ENCODE results near the gene GAS7. TPM values are rescaled to one million over a fixed set of nuclear protein-coding genes. Genes with fewer than 3 reads are reported as not detected.
"Not testable (repeated sequence)": the region's sequence is repeated elsewhere in the genome, so short reads cannot be mapped to it uniquely, and the experiment has no call there.

GAS7 gene
- total RNA-seq, 1 donor from 2014 or later, result not detected

DNA sequence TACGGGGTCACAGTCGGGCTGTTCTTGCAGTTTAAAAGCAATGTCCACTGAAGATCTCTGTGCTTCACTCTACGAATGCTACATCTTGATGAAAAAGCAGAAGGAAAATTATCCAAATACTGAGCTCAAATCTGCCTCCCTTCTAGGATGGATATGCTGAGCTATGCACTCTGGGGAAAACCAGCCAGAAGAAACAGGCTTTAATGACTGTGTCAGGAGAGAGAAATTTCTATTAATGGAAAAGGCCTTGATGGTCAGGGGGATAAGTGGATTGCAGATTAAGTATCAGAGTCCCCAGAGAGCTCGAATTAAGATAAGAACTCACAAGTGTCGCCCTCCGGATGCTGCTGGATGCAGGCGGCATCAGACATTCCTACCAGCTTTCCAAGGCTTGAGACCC, 253.7 kb downstream of the GAS7 start:
- intact Hi-C loops (cut with micrococcal nuclease), result no loop called here

DNA sequence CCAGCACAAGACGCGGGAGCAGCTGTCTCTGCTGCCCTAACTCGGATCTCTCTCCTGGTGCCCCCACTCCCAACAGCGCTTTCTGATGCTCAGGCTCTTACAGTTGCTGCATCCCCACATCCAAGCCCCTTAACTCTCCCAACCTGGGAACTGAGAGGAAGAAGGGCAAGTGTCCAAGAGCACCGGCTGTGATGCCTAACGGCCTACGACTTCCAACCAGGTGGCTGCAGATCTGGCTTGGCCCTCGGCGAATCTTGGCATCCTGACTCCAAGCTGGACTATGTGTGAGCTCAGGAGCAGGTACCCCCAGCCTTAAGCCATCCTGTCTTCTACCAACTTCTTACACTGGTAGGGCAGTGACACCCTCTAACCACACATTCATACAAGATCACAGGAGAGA, 255.1 kb downstream of the GAS7 start:
- intact Hi-C loops (cut with micrococcal nuclease), result no loop called here

DNA sequence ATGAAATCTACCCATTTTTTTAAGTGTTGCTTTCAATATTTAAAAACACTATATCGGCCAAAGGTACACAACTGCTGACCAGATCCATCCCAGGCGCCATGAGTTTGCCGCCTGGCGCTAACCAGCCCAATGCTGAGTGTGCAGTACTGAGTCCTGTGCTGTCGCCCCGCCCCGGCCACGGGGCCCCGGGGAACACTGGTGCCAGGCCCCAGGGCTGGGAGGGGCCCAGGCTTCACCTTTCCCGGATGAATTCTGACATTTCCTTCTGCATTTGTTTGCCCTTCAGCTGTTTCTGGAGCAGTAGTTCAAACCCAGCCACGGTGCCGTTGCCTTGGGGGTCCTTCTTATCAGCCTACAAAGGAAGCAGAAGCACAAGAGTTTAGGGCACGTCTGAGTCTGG, 255.5 kb downstream of the GAS7 start:
- intact Hi-C loops (cut with micrococcal nuclease), result no loop called here

DNA sequence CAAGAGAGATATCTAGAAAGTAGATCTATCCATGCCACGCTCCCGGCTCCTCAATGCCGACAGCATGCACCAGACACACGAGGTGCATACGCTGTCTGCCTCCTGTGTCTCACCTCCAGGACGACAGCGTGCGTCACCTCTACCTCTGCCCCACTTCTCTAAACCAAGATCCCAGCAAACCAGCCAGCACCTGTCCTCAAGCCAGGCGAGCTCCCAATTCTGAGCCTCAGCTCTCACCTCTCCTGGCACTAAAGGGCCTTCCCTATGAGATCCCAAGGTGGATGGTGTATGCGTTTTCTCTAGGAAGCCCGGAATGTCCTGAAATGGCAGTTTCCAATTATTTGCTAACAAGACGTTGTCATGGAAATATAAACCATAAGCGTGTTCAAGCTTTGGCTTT, 257.1 kb downstream of the GAS7 start:
- intact Hi-C loops (cut with micrococcal nuclease), result no loop called here

DNA sequence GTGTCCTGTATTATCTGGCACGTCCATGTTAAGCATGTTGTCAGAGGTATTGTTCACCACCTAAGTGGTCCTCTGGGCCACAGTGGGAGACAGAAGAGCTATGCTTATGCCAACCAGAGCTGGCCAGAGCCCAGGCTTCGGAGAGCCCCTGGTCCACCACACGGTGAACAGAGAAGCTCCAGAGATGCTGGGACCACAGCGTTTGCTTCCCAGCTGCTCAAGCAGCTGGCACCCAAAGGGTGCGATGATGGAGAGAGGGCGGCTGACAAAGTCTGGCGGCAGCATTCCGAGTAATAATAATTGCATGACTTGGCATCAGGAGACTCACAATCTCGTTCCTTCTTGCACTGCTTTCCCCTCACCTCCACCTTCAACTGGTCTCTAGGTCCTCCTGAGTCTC, 257.6 kb downstream of the GAS7 start:
- intact Hi-C loops (cut with micrococcal nuclease), result no loop called here

DNA sequence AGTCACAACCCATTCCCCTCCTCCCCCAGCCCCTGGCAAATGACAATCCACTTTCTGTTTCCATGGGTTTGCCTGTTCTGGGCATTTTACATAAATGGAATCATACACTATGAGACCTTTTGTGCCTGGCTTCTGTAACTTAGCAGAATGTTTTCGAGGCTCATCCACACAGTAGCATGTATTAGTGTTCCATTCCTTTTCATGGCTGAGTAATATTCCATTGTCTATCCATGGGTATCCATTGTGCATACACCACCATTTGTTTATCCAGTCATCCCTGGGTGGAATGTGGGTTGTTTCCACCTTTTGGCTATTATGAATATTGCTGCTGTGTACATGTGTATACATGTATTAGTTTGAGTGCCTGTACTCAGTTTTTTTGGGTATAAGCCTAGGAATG, 259.6 kb downstream of the GAS7 start:
- intact Hi-C loops (cut with micrococcal nuclease), result no loop called here

DNA sequence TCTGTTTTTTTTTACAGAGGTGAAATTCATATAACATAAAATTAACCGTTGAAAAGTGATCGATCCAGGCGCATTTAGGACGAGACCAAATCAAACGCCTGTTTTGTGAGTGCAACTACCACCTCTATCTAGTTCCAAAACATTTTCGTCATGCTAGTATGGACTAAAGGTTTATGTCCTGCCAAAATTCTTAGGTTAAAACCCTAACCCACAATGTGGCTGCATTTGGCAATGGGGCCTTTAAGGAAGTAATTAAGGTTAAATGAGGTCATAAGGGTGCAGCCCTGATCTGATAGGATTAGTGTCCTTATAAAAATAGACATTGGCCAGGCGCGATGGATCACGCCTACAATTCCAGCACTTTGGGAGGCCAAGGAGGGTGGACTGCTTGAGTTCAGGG, 260.5 kb downstream of the GAS7 start:
- intact Hi-C loops (cut with micrococcal nuclease), result no loop called here

DNA sequence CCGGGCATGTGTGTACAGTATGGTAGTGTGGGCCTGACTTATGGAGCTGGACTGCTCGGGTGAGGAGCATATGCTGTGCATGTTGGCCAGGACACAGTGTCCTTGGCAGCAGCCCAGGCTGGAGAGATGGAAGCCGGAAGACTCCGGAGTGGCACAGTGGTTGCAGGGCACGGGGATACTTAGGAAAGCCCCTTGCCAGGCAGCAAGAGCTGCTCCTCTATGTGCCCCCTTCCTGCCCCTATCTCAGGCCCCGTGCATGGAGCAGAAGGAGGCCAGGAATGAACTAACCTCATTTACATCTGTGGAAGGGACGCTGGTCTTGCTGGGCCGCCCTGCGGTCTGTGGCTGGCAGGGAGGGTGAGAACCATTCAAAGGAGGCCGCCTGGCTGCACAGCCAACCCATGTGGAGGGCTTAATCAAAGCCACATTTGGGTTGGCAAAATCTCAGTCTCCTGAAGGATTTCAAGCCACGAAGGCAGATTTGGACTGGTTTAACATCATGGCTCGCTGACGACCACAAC, 261.1 kb downstream of the GAS7 start:
- intact Hi-C loops (cut with micrococcal nuclease), result no loop called here

DNA sequence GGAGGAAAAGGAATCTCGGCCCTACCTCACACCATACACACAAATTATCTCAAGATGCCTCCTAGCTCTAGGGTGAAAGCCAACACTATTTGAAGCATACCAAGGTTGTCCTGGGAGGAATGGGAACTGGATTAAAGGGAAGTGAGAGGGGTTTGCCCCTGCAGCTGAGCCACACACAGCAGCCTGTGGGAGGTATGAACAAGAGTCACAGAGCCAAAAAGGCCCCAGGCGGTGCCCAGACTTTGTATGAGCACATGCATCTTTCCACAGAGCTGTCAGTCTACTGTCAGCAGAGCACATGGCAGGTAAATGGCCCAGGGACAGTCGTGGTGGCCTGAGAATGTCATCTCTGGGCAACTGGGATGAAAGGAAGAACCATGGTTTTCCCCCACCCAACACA, 262.3 kb downstream of the GAS7 start:
- intact Hi-C loops (cut with micrococcal nuclease), result no loop called here

DNA sequence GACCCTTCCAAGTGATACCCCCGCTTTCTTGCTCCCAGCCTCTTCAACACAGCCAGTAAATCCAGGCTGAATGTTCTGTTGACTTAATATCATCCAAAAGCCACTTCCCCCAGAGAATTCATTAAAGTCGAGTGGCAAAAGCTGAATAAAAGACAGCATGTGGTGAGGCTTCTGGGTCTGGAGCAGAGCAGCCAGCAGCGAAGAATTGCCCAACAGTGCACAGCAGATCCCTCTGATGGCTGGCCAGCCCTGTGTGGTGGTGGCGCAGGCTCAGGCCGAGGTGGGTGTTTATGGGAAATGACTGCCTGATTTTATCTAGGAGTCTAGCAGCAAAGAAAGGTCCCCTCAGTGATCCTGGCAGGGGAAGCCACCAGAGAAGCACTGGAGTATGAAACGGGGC, 263.0 kb downstream of the GAS7 start:
- intact Hi-C loops (cut with micrococcal nuclease), result no loop called here

DNA sequence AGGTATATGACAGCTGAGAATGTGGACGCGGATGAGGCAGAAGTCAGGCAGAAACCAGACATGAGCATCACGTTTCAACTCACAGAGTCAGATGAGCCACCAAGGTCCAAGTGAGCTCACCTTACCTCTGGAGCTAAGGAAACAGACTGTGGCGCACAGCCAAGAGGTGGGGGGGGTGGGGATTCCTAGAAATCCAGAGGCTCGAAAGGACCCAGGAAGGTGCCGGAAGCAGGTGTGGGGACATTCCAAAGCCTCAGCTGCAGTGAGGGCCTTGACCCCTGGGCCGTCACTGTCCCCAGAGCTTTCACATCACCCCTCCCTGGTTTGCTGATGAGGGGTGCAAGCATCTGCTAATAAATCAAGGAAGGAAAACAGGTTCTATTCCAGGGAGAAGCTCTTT, 264.1 kb downstream of the GAS7 start:
- intact Hi-C loops (cut with micrococcal nuclease), result no loop called here

DNA sequence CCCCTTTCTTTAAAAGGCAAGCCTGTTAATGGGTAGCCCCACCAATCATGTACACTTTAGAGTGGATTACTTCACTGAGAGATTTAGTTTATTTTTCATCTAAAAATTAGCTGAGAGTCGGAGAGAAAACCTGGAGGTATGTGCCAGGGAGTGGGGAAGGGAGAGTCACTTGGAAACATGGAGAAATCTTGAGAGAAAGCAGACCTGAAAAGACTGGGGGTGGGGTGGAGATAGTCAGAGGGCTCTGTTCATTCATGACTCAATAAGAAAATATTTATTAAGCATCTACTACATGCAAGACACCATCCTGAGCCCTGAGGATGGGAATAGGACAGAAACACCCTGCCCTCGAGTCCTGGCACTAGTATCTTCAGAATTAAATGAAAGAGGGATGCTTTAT, 265.9 kb downstream of the GAS7 start:
- intact Hi-C loops (cut with micrococcal nuclease), result no loop called here

DNA sequence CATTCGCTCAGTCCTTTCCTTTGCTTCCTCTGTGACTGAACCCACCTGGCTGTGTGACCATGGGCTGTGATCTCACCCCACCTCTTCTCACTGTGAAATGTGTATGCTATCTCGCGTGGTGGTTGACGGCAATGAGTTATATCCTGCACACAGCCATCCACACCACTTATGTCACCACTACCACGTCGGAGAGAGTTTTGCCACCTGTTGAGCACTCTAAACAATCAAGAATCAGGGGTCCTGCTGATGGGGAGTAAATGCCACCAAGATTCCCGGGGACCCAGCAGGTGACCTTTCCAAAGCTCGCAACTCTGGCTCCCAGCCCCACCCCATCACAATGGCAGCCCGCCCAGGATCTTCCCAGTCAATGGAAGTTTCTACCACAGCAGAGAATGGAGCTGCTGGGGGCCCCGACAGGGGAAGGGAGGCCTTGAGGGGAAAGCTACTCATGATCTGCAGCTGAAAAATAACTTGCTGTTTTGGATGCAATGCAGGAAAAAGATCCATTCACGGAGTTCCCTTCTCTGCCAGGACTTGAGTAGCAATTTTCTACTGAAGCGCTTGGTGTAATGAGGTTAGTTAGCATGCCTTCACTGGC, 267.2 kb downstream of the GAS7 start:
- intact Hi-C loops (cut with micrococcal nuclease), result no loop called here

DNA sequence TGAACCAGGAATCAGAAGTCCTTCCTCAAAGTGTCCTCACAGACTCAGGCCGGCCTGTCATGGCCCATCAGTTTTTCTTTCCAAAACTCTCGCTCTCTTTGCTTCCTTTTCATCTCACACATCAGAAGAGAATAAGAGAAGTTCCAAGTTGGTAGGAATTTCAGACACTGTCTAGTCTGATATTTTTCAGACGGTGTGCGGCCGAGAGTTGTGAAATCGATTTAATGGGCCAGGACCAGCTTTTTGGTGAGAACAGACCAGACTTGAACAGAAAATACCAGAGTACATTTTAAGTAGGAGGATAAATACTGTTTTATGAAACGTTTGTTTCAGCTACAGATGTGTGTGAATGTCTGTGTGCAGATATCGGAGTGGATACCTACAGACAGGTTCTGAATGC, 268.5 kb downstream of the GAS7 start:
- intact Hi-C loops (cut with micrococcal nuclease), result no loop called here

DNA sequence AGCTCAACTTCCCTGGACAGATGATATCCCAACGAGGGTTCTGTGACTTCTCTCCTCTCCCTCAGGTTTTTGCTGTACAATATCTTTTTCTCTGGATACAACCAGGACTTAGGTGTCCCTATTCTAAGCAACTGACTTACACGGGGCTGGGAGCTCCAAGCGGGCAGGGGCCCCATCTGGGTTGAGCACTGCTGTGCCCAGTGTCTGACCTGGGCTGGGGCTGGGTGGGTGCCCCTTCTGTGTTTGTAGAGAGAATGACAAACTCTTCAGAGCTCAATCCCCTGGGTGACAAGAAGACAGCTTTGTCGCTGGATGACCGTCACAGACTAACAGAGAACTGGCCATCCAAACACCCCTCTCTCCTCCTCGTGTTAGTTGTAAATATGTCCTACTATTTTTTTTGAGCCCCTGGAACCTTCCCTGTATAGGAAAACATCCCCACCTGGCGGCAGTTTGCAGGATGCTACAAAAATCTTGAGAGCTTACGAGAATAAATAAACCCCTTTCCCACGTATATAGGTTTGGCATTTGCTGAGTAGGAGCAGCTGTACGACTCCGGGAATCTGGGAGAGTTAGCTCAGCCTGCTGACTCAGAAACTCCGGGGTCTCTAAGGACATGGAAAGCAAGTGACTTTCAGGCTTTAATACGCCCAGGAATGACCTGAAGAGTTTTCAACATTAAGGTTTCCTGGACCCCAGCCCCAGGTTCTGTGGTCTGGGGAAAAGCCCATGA, 269.6 kb downstream of the GAS7 start:
- intact Hi-C loops (cut with micrococcal nuclease), result no loop called here

DNA sequence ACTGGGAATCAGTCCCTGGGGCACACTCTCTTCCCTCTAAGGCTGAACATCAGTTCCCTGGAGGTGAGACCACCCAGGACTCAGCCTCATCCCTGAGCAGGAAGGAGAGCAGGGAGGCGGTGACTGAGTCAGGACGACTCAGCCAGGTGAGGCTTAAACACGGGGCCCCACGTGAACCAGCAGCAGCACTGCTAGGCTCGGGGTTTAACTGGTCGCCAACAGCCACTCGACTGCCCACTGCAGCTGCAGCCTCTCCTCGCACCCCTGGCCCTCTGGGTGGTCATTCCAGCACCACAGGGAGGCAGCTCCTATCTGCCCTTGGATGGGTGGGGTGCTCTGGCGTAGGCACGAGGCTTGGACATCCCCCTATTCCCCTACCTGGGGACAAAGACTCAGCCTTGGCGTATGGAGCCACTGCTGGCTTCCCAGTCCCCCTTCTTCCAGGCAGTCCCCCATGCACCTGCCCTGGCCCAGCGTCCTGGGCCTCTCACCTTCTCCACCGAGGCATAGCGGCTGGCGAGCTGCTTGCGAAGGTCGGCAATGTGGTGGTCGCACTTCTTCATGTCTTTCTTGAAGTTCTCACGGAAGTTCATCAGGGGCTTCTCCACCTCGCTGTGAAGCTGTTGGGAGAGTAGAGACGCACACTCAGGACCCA, 272.1 kb downstream of the GAS7 start:
- intact Hi-C loops (cut with micrococcal nuclease), result no loop called here

DNA sequence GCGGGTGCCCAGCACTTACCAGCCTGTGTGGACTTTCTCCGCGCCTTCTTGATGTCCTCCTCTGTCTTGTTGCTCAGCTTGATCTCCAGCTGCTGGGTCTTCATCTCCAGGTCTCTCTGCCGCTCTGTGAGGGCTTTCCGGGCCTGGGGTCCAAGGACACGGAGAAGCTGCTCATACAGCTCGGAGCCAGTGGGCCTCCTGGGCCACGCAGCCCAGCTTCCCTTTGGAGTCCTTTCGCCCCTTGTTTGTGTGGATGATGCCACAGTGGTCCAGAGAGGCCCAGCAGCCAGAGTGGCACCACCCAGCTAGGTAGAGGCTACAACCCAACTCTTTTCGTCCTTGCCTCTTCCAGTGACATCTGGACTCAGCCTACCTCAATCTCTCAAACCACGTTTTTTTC, 272.9 kb downstream of the GAS7 start:
- intact Hi-C loops (cut with micrococcal nuclease), result no loop called here

DNA sequence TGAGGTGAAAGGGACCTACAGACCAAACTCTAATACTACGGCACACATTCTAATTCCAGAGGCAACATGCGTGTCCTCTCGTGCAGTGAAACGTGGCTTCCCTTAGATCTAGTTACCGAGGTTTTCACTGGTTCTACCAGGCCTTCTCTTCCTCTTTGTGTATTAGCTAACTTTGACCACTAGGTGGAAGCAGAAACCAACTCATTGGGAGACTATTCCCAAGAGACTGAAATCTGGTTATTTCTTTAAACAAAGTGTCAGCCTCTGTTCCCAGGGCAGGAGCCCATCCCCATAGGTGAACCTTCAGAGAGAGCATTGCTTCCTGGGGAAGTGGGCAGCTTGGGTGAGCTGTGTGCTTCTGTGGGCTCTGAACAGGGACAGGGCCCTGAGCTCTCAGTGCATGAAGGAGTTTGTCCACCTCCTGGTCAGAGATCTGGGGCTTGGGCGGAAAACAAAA, 273.6 kb downstream of the GAS7 start:
- intact Hi-C loops (cut with micrococcal nuclease), result loop anchor here (1.0 kb wide), 3 partner anchors 35 to 694 kb away; no protein-coding TSS in a partner anchor

DNA sequence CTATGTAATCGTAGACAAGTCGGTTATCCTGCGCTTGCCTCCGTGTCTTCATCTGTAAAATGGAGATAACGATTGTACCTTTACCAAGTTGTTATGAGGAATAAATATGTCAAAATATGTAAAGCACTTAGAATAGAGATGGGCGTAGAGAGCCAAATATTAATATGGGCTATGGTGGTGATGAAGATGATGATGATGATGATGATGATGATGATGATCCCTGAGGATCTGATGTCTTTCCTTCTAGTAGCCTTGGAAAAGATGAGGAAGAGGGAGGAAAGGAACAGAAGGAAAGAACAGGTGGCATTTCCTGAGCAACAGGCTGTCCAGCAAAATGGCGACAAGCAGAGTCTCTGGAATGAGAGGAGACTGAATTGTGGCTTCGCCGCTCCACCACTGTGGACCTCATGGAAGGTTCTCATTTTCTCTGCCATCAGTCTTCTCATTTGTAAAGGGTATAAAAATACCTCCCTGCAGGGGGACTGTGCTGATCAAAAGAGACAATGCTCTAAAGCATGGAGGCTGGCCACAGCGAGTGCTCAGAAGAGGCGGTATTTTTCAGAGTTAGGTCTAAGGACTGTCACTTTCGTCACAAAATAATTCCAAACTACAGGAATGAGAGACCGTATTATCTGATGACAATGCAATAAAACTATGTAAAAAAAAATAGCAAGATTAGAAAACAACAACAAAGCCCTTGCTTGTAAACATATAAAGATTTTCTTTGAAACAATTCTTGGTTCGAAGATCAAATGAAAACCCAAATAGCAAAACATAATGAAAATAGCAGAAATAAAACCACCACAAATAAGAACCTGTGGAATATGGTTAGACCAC, 276.2 kb downstream of the GAS7 start:
- intact Hi-C loops (cut with micrococcal nuclease), result no loop called here

DNA sequence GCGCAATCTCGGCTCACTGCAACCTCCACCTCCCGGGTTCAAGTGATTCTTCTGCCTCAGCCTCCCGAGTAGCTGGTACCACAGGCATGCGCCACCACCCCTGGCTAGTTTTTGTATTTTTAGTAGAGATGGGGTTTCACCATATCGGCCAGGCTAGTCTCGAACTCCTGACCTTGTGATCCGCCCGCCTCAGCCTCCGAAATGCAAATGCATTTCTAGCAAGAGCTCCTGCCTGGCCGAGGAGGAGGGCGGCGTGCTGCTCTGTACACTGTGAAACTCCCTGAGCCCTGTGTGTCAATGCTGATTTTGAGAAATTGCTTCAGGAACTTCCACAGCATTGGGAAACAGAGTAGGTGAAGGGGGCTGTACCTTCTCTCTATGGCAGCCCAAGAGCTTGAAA, 277.2 kb downstream of the GAS7 start:
- intact Hi-C loops (cut with micrococcal nuclease), result not testable (repeated sequence)

DNA sequence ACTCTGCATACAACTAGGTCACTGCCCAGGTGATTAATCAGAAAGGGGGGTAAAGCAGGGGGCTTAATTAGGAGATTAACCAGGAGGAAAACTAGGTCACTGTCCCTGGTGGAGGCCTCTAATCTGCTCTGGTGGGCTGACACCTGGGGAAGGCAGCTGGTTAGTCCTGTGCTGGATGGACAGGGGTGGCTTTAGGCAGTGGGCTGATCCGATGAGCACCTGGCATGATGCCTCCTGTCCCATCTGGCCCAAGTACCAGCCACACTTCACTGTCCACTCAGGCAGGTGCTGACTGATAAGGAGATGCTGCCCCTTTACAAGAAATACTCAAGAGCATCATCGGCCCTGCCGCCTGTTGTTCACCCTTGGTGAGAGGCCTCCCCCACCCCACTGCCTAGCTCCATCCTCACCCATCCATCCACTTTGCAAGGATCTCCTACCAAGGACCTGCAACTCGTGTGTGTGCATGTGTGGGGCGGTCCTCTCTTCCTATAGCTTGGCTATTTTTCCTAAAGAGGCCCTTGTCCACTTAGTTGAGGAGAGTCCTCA, 279.5 kb downstream of the GAS7 start:
- intact Hi-C loops (cut with micrococcal nuclease), result no loop called here

Measured in T-helper 1 cell treated with Interleukin-12 subunit alpha and Interleukin-12 subunit beta and Interleukin-4 antibody, amounts not matched to agents 30 ng/mL and 1 ng/mL, for 36 hours (primary cell).